HepG2 (cell line): ENCODE data around the gene TM7SF3. TPM values are rescaled to one million over a fixed set of nuclear protein-coding genes. Genes with fewer than 3 reads are reported as not detected.

Experiments used
- HDAC6 ChIP-seq: fragments of 200-600 bp; sonication (generic); IDR thresholded peaks from 2 replicates; pipeline ENCODE4 v1.7.0; 2017; ENCODE audit warnings: mild to moderate bottlenecking, antibody characterized with exemption, low read length, low read depth
- KAT8 ChIP-seq: IDR thresholded peaks from 2 replicates; pipeline ENCODE4 v1.6.1; 2016; ENCODE audit warnings: missing genetic modification reagents, missing compliant biosample characterization
- LCORL ChIP-seq, 2 experiments: fragments of 450-650 bp in 1 of 2; sonication (generic) in 1 of 2; formaldehyde crosslinking in 1 of 2; IDR thresholded peaks; 2 replicates each; pipeline versions ENCODE4 v1.5.0 to v1.6.1; 2017 to 2020; ENCODE audit warnings: antibody characterized with exemption in 1 of 2, missing genetic modification reagents in 1 of 2
- MYC ChIP-seq: sonication (generic); formaldehyde crosslinking; IDR thresholded peaks from 2 replicates; pipeline ENCODE4 v1.9.0; 2021; ENCODE audit warnings: missing genetic modification reagents, borderline replicate concordance
- NCOA1 ChIP-seq: sonication (generic); formaldehyde crosslinking; IDR thresholded peaks from 2 replicates; pipeline ENCODE4 v1.9.0; 2021; ENCODE audit warnings: missing genetic modification reagents
- NR2C2 ChIP-seq: sonication (generic); formaldehyde crosslinking; IDR thresholded peaks from 2 replicates; pipeline ENCODE4 v1.4.0; 2020; ENCODE audit warnings: missing genetic modification reagents, mild to moderate bottlenecking, moderate library complexity, borderline replicate concordance
- PITX1 ChIP-seq: sonication (generic); formaldehyde crosslinking; IDR thresholded peaks from 2 replicates; pipeline ENCODE4 v1.5.1; 2020; ENCODE audit warnings: mild to moderate bottlenecking, missing genetic modification reagents
- RFX5 ChIP-seq: IDR thresholded peaks from 2 replicates; pipeline ENCODE4 v1.6.1; 2011; ENCODE audit warnings: low read depth, low read length, improper control_type of control experiment
- RXRA ChIP-seq: sonication (generic); formaldehyde crosslinking; IDR thresholded peaks from 2 replicates; pipeline ENCODE4 v1.5.1; 2020; ENCODE audit warnings: missing genetic modification reagents
- SRSF9 ChIP-seq: fragments of 200-400 bp; formaldehyde crosslinking; IDR thresholded peaks from 2 replicates; pipeline ENCODE4 v1.6.1; 2018; ENCODE audit warnings: borderline replicate concordance, mild to moderate bottlenecking, low read depth, low read length; ENCODE audit not compliant: insufficient read depth, poor library complexity, severe bottlenecking
- TBL1XR1 ChIP-seq: fragments of 150-350 bp; IDR thresholded peaks from 2 replicates; pipeline ENCODE4 v1.6.1; 2014; ENCODE audit warnings: borderline replicate concordance, low read length; ENCODE audit not compliant: partially characterized antibody
- TCF7L2 ChIP-seq: IDR thresholded peaks from 2 replicates; pipeline ENCODE4 v1.6.1; 2011; ENCODE audit warnings: mild to moderate bottlenecking, low read depth, low read length, moderate library complexity
- ZFP41 ChIP-seq: sonication (generic); formaldehyde crosslinking; IDR thresholded peaks from 2 replicates; pipeline ENCODE4 v1.4.0; 2020; ENCODE audit warnings: mild to moderate bottlenecking, missing genetic modification reagents, borderline replicate concordance
- ZNF207 ChIP-seq: fragments of 450-650 bp; IDR thresholded peaks from 2 replicates; pipeline ENCODE4 v1.6.1; 2016; ENCODE audit warnings: antibody characterized with exemption, borderline replicate concordance
- ZNF431 ChIP-seq: sonication (generic); formaldehyde crosslinking; IDR thresholded peaks from 2 replicates; pipeline ENCODE4 v1.9.0; 2022; ENCODE audit warnings: missing genetic modification reagents, low read depth, mild to moderate bottlenecking, borderline replicate concordance
- ZNF703 ChIP-seq: sonication (generic); formaldehyde crosslinking; IDR thresholded peaks from 2 replicates; pipeline ENCODE4 v1.5.1; 2020; ENCODE audit warnings: missing genetic modification reagents, mild to moderate bottlenecking, moderate library complexity, borderline replicate concordance
- ZNF749 ChIP-seq: sonication (generic); formaldehyde crosslinking; IDR thresholded peaks from 2 replicates; pipeline ENCODE4 v1.8.0; 2022; ENCODE audit warnings: mild to moderate bottlenecking, missing genetic modification reagents, moderate library complexity, borderline replicate concordance
- ZNF772 ChIP-seq: sonication (generic); formaldehyde crosslinking; IDR thresholded peaks from 2 replicates; pipeline ENCODE4 v1.5.0; 2020; ENCODE audit warnings: mild to moderate bottlenecking, missing genetic modification reagents
- ZNF883 ChIP-seq: sonication (generic); formaldehyde crosslinking; IDR thresholded peaks from 2 replicates; pipeline ENCODE4 v1.5.1; 2020; ENCODE audit warnings: mild to moderate bottlenecking, missing genetic modification reagents; ENCODE audit errors: not compliant biosample characterization
- polyA plus RNA-seq, 8 experiments: library from polyadenylated mRNA; depleted of rRNA in 3 of 8; stranded (reverse) in 7 of 8; unstranded in 1 of 8; fragments of >200 nt; fragmentation: Illumina TruSeq in 4 of 8; extraction: Trizol in 4 of 8; gene quantifications; 2 replicates each; pipeline versions ENCODE4 v1.2.1 to v1.2.3, GENCODE V29; 2011 to 2016; ENCODE audit warnings: low read depth in 4 of 8, missing spikeins in 1 of 8, mixed read lengths in 1 of 8; ENCODE audit not compliant: insufficient read depth in 1 of 8
- total RNA-seq, 5 experiments: library from RNA; depleted of rRNA; stranded (reverse); fragments of >200 nt; fragmentation: Illumina TruSeq; extraction: Trizol; gene quantifications; 2 replicates each; pipeline ENCODE4 v1.2.3, GENCODE V29; 2016; ENCODE audit warnings: low read depth in 1 of 5
- TF ChIP-seq, protein P1 (sequence below): sonication (generic); formaldehyde crosslinking; conservative IDR thresholded peaks from 2 replicates; pipeline ENCODE4 v1.8.0; 2022; ENCODE audit warnings: missing genetic modification reagents
- TF ChIP-seq, protein P2 (sequence below): sonication (generic); formaldehyde crosslinking; IDR thresholded peaks from 2 replicates; pipeline ENCODE4 v1.5.1; 2020; ENCODE audit warnings: missing genetic modification reagents, mild to moderate bottlenecking, borderline replicate concordance
- TF ChIP-seq, protein P3 (sequence below): sonication (generic); formaldehyde crosslinking; IDR thresholded peaks from 2 replicates; pipeline ENCODE4 v1.4.0; 2020; ENCODE audit warnings: missing genetic modification reagents
- TF ChIP-seq, protein P4 (sequence below): sonication (generic); formaldehyde crosslinking; IDR thresholded peaks from 2 replicates; pipeline ENCODE4 v1.4.0; 2020; ENCODE audit warnings: mild to moderate bottlenecking, missing genetic modification reagents

TM7SF3 gene
- total and polyA plus RNA-seq, 2 of the 13 experiments (the other 11 are each of a cell fraction or from before 2014, with no cell fraction given), result 116 to 142 TPM

DNA sequence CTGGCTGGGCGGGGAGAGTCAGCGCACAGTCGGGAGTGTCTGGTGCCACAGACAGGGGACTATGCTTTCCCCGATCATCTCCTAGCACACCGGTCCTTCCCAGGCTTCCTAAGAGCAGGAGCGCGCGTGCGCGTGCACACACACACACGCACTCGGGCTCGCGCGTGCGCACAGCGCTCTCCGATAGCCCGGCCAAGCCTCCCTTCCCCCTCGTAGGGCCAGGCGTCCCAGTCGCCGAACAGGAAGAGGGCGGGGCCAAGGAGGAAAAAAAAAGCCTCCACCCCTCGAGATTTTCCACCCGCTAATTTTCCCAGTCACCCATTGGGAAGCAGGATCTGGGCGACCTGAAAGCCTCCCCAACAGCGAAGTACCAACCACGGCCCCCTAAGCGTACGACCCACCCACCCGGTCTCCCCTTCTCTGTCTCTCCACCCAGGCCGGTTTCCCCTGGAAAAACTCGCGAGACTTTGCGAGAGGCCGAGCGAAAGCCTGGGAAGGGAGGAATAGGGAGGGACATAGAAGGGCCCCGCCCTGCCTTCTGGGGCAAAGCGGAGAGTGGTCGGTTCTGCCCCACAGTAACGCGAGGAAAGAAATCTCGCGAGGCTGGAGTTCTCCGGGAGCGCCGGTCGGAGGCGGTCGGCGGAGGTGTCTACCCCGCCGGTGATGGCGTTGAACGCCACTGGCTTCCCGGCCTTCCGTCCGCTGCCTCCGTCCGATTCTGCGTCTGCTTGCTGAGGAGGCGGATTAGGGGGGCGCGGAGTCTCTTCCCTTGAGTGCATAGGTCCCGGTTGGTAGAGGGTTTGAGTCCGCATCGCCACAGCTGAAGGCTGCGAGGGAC is 76.1 kb downstream of the TM7SF3 start, which contains the start of the genes FGFR1OP2 and INTS13 (continued):
- TF ChIP-seq, protein P1, sequence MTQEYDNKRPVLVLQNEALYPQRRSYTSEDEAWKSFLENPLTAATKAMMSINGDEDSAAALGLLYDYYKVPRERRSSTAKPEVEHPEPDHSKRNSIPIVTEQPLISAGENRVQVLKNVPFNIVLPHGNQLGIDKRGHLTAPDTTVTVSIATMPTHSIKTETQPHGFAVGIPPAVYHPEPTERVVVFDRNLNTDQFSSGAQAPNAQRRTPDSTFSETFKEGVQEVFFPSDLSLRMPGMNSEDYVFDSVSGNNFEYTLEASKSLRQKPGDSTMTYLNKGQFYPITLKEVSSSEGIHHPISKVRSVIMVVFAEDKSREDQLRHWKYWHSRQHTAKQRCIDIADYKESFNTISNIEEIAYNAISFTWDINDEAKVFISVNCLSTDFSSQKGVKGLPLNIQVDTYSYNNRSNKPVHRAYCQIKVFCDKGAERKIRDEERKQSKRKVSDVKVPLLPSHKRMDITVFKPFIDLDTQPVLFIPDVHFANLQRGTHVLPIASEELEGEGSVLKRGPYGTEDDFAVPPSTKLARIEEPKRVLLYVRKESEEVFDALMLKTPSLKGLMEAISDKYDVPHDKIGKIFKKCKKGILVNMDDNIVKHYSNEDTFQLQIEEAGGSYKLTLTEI (CRISPR knock-in tag), result no peak
- TF ChIP-seq ZNF207, result no peak
- TF ChIP-seq TBL1XR1, result peak; percentile 51
- peak; percentile 48; the same call in 1 of the 2 replicates for TF ChIP-seq ZNF749 (CRISPR knock-in tag)
- TF ChIP-seq TCF7L2, result no peak
- TF ChIP-seq ZNF772 (CRISPR knock-in tag), result no peak; the same call in none of the 2 replicates
- TF ChIP-seq PITX1 (CRISPR knock-in tag), result peak; percentile 24; the same call in 1 of the 2 replicates
- TF ChIP-seq ZNF431 (CRISPR knock-in tag), result peak; percentile 58; the same call in 1 of the 2 replicates
- TF ChIP-seq MYC (CRISPR knock-in tag), result peak; percentile 59
- TF ChIP-seq RXRA (CRISPR knock-in tag), result peak; percentile 61
- peak; percentile 22 for TF ChIP-seq ZNF883 (CRISPR knock-in tag)
- TF ChIP-seq RFX5, result no peak
- TF ChIP-seq LCORL (IDR thresholded peaks at IDR 0.05), result no peak
- peak; percentile 10; the same call in 1 of the 2 replicates for TF ChIP-seq LCORL (CRISPR knock-in tag; IDR thresholded peaks at IDR 0.05)
- no peak for TF ChIP-seq ZNF703 (CRISPR knock-in tag)
- no peak; the same call in 1 of the 2 replicates for TF ChIP-seq ZFP41
- no peak for TF ChIP-seq HDAC6
- TF ChIP-seq, protein P2, sequence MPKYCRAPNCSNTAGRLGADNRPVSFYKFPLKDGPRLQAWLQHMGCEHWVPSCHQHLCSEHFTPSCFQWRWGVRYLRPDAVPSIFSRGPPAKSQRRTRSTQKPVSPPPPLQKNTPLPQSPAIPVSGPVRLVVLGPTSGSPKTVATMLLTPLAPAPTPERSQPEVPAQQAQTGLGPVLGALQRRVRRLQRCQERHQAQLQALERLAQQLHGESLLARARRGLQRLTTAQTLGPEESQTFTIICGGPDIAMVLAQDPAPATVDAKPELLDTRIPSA (CRISPR knock-in tag), result peak; percentile 68; the same call in 1 of the 2 replicates
- TF ChIP-seq NCOA1 (CRISPR knock-in tag), result no peak
- 0 out of 2 replicates have a peak, but pooled peaks have one; percentile 33 for TF ChIP-seq NR2C2 (CRISPR knock-in tag)
- no peak for TF ChIP-seq SRSF9
- TF ChIP-seq, protein P3, sequence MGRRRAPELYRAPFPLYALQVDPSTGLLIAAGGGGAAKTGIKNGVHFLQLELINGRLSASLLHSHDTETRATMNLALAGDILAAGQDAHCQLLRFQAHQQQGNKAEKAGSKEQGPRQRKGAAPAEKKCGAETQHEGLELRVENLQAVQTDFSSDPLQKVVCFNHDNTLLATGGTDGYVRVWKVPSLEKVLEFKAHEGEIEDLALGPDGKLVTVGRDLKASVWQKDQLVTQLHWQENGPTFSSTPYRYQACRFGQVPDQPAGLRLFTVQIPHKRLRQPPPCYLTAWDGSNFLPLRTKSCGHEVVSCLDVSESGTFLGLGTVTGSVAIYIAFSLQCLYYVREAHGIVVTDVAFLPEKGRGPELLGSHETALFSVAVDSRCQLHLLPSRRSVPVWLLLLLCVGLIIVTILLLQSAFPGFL (CRISPR knock-in tag), result no peak
- TF ChIP-seq, protein P4, sequence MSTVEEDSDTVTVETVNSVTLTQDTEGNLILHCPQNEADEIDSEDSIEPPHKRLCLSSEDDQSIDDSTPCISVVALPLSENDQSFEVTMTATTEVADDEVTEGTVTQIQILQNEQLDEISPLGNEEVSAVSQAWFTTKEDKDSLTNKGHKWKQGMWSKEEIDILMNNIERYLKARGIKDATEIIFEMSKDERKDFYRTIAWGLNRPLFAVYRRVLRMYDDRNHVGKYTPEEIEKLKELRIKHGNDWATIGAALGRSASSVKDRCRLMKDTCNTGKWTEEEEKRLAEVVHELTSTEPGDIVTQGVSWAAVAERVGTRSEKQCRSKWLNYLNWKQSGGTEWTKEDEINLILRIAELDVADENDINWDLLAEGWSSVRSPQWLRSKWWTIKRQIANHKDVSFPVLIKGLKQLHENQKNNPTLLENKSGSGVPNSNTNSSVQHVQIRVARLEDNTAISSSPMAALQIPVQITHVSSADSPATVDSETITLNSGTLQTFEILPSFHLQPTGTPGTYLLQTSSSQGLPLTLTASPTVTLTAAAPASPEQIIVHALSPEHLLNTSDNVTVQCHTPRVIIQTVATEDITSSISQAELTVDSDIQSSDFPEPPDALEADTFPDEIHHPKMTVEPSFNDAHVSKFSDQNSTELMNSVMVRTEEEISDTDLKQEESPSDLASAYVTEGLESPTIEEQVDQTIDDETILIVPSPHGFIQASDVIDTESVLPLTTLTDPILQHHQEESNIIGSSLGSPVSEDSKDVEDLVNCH (CRISPR knock-in tag), result no peak
- TF ChIP-seq KAT8 (CRISPR knock-in tag), result peak; percentile 54
